GM19395 (cell line): ENCODE measurements around the gene TMEM132A.
"Not testable (repeated sequence)": the region's sequence is repeated elsewhere in the genome, so short reads cannot be mapped to it uniquely, and the experiment has no call there.

ENCODE experiments used
- ATAC-seq: cut with Tn5 transposase; IDR thresholded peaks from one replicate; pipeline ENCODE4 v1.9.1; 2021; ENCODE audit warnings: mild to moderate bottlenecking, moderate library complexity; ENCODE audit not compliant: unreplicated experiment

The TMEM132A gene

DNA sequence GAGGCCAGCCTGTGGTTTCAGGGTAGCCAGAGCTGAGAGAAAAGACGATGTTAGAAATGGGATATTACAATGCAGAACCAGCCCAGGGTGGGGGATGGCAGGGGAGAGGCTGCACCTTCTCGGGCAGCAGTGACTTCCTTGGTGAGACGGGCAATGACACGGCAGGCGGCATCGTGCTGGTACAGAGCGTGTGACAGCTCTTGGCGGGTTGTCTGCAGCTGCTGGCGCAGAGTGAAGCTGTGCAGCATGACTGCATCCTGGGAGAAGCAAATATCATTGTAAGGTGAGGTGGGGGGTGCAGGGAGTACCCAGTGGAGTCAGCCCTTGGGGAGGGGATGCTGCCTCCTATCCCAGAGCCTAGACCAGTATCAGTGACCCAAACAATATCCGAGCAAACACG lies 21.6 kb upstream of the TMEM132A start:
- ATAC-seq, result no peak

DNA sequence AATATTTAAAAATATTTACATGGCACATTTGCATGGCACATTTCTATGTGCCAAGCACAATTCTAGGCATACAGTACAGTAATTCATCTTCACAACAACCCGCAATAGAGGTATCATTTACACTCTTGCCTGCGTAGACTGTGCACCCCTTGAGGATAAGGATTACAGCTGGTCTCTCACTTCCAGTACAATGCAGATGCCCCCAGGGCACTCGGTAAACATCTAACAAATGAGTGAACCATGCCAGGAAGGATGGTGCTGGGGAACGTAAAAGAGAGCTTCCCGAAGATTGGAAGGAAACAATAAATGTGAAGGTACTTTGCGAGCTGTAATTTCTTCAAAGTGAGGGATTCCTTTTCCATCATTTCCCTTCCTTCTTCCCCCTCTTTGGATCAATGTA lies 19.2 kb upstream of the TMEM132A start:
- ATAC-seq, result no peak

DNA sequence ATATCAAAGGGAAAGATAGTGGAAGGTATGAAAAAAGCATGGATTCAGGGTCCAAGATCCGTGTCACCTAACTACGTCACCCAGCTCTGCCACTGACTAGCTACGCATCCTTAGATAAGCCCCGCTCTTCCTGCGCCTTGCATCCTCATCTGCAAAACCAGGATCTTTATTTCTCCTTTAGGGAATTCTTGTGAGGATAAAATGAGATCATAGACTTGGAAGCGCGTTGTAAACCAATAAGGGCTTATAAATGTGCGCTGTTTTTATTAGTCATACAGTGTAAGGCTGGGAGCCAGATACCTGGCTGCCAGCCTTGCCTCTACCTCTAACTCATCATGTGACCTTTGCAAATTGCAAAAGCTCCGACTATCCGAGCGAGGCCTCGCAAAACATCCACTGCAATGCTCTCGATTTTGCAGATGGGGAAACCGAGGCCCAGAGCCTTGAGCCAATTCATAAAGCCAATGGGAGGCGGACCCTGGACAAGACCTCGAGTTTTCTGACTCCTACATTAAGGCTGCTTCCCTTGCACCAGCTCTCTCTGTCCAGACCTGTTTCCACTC lies 18.6 kb upstream of the TMEM132A start:
- no peak for ATAC-seq

DNA sequence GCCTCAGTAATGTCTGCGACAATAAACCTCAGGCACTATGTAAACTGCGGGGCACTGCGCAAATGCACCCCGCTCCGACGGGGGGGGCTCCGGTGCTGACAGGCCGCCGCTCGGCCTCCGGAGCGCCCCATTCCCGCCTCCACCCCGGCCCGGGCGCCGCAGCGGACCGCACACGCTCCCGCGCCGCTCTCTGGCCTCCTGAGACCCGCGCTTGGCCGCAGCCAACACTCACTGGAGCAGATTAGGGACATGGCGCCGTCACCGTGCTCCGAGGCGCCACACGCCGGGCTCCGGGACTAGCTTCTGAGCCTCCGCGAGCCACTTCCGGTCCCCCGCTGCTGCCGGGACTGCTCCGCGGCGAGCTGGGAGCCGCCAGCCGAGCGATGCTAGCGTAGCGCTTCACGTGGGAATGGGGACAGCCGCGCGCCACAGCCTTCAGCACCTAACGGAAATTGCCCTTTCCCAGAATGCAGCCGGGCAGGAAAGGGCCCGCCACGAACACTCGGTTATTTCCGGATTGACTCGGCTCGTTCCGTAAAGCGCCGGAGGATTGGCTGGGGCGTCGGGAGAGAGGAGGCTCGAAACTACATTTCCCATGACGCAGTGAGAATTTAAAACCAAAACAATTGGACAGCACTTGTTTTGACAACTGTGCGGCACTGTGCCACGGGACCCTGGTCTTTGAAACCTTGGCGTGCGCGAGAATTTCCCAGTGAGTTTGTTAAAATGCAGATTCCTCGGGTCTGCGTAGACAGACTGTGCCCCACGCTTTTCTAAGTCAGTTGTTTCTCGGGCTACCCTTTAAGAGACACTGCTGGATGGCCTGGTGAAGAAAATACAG lies 17.9 kb upstream of the TMEM132A start, which contains the start of gene PRPF19:
TSS of gene PRPF19 (minus strand) at position 454 of the 841 bp plus-strand sequence. CDS start at position 251, 203 bp downstream.
- peak; percentile 72 for ATAC-seq

DNA sequence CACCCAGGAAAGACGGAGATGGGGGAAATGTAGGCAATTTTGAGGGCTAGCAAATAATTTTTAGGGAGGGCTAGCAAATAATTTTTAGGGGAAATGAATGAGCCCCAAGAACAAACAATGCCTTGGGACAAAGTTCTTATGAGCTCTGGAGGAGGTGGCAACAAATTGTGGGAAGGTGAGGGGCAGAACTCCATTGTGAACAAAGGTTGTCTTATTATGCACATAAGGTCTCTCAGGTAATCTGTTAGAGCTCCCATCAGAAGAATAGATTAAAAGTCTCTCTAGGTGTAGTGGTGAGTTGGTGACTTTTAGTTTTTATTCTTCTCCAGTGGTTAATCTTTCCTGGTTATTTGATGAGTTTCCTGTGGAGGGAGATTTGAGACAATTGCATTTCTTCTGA lies 15.5 kb upstream of the TMEM132A start:
- no peak for ATAC-seq

DNA sequence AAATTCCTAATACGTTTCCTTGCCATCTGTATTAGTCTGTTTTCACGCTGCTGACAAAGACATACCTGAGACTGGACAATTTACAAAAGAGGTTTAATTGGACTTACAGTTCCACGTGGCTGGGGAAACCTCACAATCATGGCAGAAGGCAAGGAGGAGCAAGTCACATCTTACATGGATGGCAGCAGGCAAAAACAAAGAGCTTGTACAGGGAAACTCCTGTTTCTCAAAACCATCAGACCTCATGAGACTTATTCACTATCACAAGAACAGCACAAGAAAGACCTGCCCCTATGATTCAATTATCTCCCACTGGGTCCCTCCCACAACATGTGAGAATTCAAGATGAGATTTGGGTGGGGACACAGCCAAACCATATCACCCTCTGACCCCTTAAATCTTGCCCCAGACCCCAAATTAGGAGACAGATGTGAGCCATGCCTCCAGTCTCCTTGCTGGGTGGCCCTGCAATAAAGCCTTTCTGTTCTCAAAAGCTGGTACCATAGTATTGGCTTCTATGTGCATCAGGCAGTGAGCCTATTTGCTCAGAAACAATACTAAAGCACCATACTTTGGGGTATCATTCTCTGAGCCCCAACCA lies 14.5 kb upstream of the TMEM132A start:
- ATAC-seq, result not testable (repeated sequence)

DNA sequence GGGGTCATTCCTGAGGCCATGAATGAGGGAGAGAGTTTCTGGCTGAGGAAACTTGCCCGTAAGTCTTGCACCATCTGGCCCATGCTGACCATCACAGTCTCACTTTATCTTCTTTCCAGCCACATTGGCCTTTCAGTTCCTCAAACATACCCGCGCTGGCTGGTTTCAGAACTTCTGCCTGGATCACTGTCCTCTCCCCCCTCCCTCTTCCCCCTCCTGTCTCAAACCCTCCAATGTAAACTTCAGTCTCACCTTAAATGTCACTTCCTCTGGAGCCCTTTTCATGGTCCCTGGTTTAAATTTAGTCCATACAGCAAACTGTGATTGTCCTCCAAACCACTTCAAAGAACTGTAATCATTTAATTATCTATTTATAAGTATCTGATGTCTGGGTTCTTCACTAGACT lies 14.0 kb upstream of the TMEM132A start:
- peak; percentile 38 for ATAC-seq

DNA sequence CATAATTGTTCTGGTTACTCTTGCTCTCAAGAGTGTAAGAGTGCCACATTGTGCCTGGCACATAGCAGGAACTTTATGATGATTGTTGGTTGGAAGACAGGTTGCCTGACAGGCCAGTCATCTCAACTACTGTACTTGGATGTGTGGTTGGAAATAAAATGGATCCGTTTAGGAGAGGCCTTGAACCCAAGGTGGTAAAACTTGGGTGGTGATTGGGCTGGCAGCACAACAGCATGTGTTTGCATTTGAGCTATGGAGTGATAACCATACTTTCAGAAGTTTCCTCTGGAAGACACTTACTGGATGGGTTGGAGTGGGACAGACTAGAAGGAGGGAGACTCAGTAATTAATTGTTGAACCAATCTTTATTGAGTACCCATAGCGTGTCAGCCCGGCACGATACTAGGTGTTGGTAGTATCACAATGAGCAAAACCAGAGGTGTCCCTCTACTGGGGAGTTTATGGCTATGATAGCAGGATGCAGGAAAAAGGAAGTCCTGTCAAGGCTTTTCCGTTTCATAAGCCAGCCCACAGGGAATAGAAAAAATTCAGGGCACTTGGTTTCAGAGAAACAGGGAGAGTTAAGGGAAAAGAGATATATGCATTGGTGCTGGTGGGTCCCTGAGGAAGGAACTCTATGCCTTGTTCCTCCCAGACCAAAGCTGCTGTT lies 13.4 kb upstream of the TMEM132A start:
- ATAC-seq, result no peak

DNA sequence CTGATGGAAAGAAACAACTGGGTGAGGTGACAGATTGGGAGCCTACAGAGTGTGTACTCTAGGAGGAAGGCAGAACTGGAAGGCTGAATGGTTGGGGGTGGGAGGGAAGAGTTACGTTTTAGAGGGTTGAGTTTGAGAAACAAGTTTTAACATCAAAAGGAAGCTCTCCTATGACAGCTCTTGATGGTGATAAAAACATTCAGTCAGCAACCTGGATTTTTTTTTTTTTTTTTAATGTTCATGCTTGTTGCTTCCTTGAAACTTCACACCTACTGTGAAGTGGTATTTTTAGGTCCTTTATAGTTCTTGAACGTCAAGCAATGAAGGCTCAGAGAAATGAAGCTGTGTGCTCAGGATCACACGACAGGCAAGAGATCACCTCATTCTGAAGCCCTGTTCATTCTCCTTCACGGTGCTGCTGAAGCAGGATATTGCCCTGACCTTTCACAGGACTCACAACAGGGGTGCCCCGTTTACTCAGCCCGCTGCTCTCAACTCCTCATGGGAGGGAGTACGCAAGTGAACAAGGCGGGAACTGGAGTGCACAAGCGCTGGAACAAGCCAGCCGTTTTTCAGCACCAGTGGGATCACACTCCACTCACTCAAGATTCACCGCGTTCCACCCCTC lies 11.9 kb upstream of the TMEM132A start:
- ATAC-seq, result no peak

DNA sequence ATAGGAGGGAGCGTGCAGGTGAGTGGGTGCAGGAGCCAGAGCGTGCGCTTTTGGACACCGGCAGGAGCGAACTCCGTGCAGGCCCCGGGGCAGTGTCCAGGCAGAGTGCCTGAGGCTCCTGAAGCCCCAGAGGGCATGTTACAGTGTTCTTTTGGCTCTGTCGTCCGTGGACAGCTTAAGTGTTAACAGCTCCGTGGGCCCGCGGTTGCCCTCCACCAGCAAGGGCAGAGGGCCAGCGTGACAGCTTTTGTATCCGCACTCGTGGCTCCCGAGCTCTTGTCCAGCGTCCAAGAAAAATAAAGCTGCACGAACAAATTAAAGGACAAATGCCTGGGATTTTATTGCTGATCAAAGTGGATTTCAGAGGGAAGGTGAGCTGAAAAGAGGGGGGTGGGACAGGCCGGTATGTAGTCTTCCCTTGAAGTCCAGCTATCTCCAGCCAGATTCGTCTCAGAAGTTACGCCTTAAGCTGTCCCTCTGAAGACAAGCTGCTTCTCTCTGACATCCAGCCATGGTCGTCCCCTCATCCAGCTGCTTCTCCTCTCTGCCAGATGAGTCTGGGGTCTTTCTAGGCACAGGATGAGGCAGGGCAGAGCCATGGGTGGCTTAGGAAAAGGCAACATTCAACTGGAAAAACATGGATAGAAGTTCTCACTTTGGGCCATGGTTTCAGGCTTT lies 11.3 kb upstream of the TMEM132A start:
- no peak for ATAC-seq

DNA sequence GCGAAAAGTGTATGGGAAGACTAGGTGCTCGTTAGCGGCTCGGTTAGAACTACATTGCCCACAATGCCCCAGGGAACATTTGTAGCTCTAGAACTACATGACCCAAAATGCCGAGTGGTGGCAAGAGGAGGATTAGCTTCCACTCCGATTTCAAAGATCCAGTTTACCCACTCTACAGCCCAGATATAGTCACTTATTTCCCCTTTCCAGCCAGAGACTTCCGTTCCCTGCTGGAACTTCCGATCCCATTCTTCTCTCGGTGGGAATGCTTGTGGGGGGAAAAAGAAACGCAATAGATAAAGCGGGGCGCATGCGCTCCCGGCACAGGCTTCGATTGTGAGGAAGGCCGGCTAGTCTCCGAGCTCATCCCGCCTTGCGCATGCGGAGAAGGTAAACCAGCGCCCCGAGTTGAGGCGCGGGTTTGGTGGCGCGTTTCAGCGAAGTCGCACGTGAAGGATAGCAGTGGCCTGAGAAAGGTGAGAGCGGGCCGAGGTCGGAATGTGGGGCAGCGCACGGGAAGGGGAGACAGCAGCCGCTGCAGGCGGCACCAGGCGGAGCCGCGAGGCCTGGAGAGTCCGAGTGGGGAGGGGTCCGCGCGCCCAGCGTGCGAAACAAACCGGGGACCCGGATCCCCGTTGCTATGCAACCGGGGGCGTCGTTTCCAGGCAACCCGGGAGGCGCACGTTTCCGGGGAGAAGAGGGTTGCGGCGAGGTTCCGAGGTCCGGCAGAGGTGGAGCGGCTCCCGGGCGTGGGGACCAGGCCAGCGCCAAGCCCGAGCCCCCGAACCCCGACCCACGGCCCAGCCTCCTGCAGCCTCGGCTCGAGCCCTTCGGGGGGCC lies 10.2 kb upstream of the TMEM132A start, which contains the start of gene TMEM109:
TSS of gene TMEM109 (plus strand) at position 366 of the 840 bp plus-strand sequence. CDS start 5,536 bp downstream, outside the sequence.
- ATAC-seq, result peak; percentile 54

DNA sequence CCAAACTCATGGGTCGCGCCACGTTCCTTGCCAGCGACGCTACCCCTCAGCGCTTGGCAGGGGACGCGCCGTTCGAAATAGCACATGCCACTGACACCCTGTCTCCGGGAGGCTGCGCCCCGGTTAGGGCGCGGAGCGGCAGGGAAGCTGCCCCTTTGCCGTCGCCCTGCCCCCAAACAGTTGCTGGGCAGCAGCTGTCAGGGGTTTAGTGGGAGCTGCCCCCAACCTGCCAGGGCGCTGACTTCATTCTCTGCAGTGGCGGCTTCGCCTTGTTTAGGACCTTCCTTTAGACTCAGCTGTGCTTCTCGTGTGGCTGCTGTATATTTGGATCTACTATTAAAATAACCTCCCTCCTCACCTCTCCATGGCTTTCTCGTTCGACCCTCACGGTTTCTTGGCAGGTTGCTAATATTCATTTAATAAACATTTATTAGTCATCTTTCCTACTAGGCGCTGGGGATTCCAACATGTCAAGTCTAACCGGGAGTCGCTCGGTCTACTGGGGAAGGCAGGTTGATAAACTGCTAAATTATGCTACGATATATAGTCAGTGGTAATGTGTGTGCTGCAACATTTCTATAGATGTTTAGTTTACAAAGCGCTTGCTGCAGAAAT lies 9.5 kb upstream of the TMEM132A start:
- ATAC-seq, result peak; percentile 1

DNA sequence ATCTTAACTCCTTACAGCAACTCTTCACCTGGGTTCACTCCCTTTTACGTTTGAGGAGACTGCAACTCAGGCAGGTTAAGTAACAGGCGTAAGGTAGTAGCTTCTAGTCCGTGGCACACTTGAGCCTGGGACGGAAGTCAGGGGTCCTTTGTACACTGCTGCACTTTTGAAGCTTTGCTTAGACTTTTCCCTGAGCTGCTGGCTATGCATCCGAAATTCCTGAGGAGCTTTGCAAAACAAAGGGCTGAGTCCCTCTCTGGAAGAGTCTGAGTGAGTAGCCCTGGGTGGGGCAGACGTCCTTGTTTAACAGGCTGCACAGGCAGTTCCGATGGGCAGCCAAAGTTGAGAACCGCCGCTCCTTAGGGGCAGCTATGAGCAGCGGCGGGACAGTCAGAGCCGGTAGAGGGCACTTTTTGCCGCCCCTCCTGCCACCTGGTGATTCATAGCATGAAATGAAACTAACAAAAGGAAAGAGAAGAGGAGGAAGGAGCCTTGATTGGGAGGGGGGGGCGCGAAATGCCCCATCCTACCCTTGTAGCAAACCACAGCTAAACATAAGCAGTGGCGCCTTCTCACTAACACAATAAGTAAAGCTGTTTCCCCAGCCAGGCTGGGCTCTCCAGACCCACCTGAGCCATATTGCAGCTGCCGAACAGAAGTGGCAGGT lies 8.9 kb upstream of the TMEM132A start:
- ATAC-seq, result peak; percentile 52

DNA sequence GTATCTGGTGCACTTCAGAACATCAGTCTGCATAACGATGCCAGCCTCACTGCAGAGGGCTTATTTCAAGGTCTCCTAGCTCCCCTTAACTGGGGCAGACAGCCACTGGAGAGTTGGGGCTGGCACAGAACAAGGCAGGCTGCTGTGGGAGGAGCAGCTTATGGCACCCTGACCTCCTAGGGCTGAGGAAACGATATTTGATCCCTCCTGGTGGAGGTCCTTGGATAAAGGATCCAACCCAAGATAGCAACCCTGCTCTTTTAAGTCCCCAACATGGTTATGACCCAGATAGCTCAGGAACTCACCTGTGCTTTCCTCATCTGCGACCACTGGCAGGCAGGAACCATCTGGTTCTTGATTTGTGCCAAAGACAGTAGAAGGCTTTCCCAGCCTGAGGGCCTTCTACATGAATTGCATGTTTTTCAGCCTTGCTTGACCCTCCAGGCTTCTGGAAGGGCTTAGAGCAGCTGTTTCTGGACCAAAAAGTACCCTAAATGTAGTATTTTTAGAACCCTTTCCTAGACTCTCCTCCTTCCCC lies 7.5 kb upstream of the TMEM132A start:
- ATAC-seq, result no peak

DNA sequence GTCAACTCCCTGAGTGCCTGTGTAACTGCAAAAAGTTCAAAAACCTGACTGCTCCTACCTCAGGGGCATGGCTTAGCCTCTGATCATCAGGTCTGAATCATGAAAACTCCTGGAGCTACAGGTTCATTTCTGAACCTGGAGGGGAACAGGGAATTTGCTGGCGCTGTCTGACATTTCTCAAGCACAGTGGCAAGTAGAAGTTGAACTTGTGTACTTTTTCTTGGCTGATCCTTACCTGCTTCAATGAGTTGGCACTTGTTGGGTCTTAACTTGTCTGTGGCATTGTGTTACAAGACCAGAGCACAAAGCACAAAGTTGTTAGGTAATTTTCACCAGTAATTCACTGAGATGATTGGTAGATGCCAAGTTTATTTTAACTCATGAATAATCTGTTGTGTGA lies 7.0 kb upstream of the TMEM132A start:
- ATAC-seq, result no peak

DNA sequence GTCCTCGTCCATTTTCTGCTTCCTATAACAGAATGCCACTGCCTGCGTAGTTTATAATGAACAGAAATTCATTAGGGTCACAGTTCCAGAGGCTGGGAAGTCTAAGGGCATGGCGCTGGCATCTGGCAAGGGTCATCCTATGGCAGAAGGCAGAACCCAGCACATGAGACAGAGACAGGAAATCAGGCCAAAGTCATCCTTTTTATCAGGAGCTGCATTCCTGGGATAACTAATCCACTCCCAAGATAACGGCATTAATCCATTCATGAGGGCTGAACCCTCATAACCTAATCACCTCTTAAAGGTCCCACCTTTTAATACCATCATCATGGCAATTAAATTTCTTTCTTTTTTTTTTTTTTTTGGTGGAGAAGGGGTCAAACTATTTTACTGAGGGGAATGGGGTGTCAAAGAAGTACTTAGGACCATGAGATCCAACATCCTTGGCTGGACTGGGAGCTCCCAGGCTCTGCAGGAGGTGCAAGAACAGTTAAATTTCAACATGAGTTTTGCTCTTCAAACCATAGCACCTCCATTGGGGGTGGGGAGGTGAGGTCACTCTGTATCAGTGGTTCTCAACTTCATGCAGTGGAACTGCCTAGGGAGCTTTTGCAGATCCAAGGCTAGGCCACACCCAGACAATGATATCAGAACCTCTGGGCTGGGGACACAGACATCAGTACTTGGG lies 5.9 kb upstream of the TMEM132A start:
- no peak for ATAC-seq

DNA sequence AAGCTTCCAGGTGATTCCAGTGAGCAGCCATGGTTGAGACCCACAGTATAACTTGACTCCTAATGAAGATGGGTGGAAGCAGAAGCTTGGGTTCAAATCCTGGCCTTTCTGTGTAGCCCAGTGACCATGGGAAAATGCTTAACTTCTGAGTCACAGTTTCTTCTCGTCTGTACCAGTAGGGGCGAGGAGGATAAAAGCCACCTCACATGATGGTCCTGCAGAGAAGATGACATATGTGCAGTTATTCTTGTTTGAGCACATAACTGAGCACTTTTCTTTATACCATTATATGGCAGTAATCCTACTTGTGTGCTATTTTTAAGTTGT lies 5.4 kb upstream of the TMEM132A start:
- ATAC-seq, result no peak

DNA sequence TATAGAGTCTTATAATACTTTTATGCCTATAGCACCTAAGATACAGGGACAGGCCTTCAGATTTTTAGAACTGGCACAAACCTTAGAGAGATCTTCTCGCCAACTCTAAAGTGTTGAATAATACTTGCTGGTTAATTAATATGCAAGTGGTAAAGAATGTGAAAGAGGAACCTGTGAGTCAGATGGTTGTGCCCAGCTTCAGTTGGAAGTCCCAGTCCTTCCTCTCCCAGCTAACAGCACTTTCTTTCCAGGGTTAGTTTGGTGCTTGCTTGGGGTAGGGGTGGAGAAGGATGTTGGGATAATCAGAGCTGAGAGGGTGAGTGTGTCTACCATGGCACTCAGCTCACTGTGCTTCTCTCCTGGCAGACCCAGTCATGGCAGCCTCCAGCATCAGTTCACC lies 4.9 kb upstream of the TMEM132A start:
- no peak for ATAC-seq
